Suppressor macrophage treated with lipopolysaccharide for 4 hours (primary cell): ENCODE results near the gene CDIPT.
"Not testable (repeated sequence)": the region's sequence is repeated elsewhere in the genome, so short reads cannot be mapped to it uniquely, and the experiment has no call there.

ENCODE experiments used
- DNase-seq: peaks from one replicate; pipeline ENCODE4 v3.0.0-alpha.2; 2020

Gene CDIPT

GRCh38 chr16:29896841-29897240 lies 33.8 kb upstream of the CDIPT start:
- no peak for DNase-seq

GRCh38 chr16:29894352-29894751 lies 31.3 kb upstream of the CDIPT start:
- no peak for DNase-seq

GRCh38 chr16:29893553-29893952 lies 30.5 kb upstream of the CDIPT start:
- no peak for DNase-seq

GRCh38 chr16:29892458-29892813 lies 29.4 kb upstream of the CDIPT start:
- DNase-seq, result no peak

- DNase-seq, result peak; percentile 68
Measured at GRCh38 chr16:29891525-29892457, 28.8 kb upstream of the CDIPT start.

GRCh38 chr16:29889372-29889771 lies 26.3 kb upstream of the CDIPT start:
- DNase-seq, result not testable (repeated sequence)

- DNase-seq, result no peak
Measured at GRCh38 chr16:29883987-29884386, 21.0 kb upstream of the CDIPT start.

GRCh38 chr16:29881050-29881449 lies 18.0 kb upstream of the CDIPT start:
- no peak for DNase-seq

GRCh38 chr16:29878172-29878571 lies 15.1 kb upstream of the CDIPT start:
- DNase-seq, result no peak

- DNase-seq, result peak; percentile 60
Measured at GRCh38 chr16:29877266-29877961, 14.4 kb upstream of the CDIPT start.

- no peak for DNase-seq
Measured at GRCh38 chr16:29876594-29877249, 13.7 kb upstream of the CDIPT start.

- DNase-seq, result no peak
Measured at GRCh38 chr16:29876217-29876593, 13.2 kb upstream of the CDIPT start.

GRCh38 chr16:29875206-29875605 lies 12.2 kb upstream of the CDIPT start:
- no peak for DNase-seq

- DNase-seq, result no peak
Measured at GRCh38 chr16:29873319-29873718, 10.3 kb upstream of the CDIPT start.

- DNase-seq, result no peak
Measured at GRCh38 chr16:29871822-29872546, 9.0 kb upstream of the CDIPT start.

- DNase-seq, result not testable (repeated sequence)
Measured at GRCh38 chr16:29869067-29869466, 6.0 kb upstream of the CDIPT start.

- DNase-seq, result no peak
Measured at GRCh38 chr16:29868396-29869009, 5.5 kb upstream of the CDIPT start.

- no peak for DNase-seq
Measured at GRCh38 chr16:29864205-29864604, 1.2 kb upstream of the CDIPT start.

GRCh38 chr16:29863669-29863984 lies 601 bp upstream of the CDIPT start:
- no peak for DNase-seq

- no peak for DNase-seq
Measured at GRCh38 chr16:29862383-29862883, 593 bp downstream of the CDIPT start.

GRCh38 chr16:29860218-29860617 lies 2.8 kb downstream of the CDIPT start:
- no peak for DNase-seq

- no peak for DNase-seq
Measured at GRCh38 chr16:29858974-29859373, 4.1 kb downstream of the CDIPT start.
